ENCODE data around the gene RHBDF2.
"Not testable (repeated sequence)": the region's sequence is repeated elsewhere in the genome, so short reads cannot be mapped to it uniquely, and the experiment has no call there.

RHBDF2 gene

GRCh38 chr17:76538281-76538931 lies 37.2 kb upstream of the RHBDF2 start:
- no peak for DNase-seq (ENCODE audit: low read depth)

GRCh38 chr17:76537578-76538280 lies 36.5 kb upstream of the RHBDF2 start, which contains the start of gene CYGB:
Gene CYGB, minus strand, starts transcription at chr17:76537709. Its CDS starts 167 bp downstream, at chr17:76537542.
- DNase-seq (ENCODE audit: low read depth) = no peak

DNA sequence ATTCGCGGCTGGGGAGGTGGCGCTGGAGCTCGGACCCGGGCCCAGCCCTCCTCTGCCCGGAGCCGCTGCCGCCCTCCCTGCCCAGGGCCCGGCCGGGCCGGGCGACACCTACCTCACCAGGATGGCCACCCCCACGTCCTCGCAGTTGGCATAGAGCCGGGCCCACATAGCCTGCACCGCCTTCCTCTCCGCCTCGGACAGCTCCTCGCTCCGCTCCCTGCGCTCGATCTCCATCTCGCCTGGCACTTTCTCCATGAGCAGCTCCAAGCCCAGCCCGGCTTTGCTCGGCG lies 36.0 kb upstream of the RHBDF2 start:
- DNase-seq (ENCODE audit: low read depth) = no peak

GRCh38 chr17:76536511-76537287 lies 35.5 kb upstream of the RHBDF2 start:
- no peak for DNase-seq (ENCODE audit: low read depth)

GRCh38 chr17:76535788-76536510 lies 34.7 kb upstream of the RHBDF2 start:
- DNase-seq (ENCODE audit: low read depth) = no peak

GRCh38 chr17:76534831-76535732 lies 33.9 kb upstream of the RHBDF2 start:
- no peak for DNase-seq (ENCODE audit: low read depth)

DNA sequence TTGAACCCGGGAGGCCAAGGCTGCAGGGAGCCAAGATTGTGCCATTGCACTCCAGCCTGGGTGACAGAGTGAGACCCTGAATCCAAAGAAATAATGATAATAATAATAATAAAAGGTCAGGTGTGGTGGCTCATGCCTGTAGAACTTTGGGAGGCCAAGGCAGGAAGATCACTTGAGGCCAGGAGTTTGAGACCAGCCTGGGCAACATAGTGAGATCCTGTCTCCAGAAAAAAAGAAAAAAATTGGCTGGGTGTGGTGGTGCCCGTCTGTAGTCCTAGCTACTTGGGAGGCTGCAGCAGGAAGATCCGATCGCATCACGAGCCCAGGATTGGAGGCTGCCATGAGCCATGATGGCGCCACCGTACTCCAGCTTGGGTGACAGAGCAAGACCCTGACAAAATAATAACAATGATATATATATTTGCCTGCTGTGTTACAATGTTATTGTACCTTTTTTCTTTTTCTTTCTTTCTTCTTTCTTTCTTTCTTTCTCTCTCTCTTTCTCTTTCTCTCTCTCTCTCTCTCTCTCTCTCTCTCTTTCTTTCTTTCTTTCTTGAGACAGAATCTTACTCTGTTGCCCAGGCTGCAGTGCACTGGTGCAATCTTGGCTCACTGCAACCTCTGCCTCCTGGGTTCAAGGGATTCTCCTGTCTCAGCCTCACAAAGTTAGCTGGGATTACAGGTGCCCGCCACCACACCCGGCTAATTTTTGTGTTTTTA lies 32.6 kb upstream of the RHBDF2 start:
- DNase-seq (ENCODE audit: low read depth) = not testable (repeated sequence)

DNA sequence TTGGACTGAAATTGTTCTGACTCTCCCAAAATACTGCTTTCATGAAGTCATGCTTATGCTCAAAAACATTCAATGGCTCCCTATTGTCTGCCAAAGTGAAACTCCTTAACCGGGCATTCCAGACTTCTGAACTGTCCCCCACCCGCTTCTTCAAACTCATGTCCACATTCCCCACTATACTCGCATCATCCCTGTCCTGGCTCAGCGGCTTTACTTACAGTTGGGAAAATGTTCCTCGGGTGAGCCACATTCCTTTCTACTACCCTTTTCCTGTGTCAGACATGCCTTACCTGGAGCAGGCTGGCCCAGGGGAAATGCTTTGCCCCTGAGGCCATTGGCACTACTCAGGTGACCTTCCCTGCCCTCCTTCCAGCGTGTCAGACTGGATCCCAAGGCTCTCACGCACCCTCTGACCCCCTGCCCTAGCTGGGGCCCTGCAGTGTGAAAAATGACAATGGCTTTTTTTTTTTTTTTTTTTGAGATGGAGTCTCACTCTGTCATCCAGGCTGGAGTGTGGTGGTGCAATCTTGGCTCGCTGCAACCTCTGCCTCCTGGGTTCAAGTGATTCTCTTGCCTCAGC lies 30.9 kb upstream of the RHBDF2 start:
- no peak for DNase-seq (ENCODE audit: low read depth)

DNA sequence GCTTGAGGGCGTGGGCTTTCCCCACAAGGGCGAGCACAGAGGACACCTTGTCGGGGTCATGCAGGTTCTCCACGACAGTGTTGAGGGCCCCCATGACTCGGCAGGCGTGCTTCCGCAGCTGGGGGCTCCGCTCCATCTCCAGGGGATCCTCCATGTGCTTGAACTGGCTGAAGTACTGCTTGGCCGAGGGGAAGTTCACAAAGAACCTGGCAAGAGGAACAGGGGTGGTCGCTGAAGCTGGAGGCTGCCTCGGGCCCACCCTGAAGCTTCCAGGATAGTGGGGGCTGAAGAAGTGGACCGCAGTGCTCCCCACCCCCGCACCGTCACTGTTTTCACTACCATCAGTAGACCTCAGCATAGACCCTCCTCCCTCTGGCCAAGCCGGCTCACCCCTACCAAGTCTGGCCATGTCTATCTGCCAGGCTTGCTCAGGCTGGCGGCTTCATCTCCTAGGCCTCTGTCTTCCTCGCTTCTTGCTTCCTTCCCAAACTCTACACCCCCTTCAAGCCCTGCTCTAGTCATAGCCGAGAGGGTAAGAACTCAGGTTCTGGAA lies 30.3 kb upstream of the RHBDF2 start:
- no peak for DNase-seq (ENCODE audit: low read depth)

DNA sequence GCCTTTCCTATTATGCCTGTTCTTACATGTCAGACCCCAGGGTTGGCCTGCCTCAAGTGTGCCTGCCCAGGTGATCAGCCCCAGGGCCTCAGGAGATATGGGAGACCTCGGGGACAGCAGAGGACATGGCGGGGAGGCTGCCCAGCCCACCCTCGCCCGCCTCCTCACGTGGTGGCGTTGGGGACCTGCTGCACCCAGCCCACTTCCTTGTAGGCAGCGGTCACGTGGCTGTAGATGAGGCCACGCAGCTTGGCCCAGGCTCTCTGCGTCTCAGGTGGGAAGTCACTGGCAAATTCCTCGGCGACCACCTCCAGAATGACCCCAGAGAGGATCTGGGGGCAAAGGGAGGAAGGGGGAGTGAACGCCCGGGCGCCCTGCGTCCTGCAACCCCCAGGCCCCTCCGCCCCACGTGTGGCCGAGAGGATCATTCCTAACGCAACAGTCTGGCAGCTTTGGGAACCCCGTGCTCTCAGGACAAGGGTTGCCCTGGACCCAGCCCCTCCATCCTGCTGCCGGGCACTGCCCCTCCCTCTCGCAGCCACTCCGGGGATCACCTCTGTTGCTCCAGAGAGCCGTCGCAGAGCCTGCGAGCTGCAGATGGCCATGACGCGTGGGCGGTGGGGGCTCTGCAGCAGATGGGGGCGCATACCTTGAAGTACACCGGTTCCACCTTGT lies 29.7 kb upstream of the RHBDF2 start:
- no peak for DNase-seq (ENCODE audit: low read depth)

DNA sequence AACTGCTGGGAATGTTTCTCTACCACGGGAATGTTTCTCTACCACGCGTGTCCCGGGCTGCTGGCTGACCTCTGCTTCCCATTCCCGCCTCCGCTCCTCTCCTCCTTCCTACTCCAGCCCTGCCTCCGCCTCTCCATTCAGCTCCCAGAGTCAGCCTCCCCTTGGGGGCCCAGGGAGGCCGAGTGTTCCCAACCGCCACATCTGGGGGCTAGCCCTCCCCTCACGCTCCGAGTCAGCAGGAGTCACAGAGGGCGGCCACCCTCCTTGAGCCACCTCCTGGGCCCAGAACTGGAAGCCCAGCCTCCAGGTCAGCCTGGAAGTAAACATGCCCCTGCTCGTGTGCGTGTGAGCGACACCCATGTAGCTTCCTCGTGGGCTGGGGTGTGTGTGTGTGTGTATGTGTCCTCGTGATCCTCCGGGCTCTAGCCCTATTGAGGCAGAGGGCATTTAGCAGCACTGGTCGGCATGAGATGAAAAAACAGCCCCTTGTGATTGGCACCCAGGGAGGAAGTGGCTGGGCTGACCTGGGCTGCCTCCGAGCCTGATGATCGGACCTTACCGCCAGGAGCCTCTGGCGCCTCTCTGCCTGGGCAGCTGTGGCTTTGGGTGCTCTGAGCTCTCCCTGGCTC lies 29.0 kb upstream of the RHBDF2 start:
- no peak for DNase-seq (ENCODE audit: low read depth)

DNA sequence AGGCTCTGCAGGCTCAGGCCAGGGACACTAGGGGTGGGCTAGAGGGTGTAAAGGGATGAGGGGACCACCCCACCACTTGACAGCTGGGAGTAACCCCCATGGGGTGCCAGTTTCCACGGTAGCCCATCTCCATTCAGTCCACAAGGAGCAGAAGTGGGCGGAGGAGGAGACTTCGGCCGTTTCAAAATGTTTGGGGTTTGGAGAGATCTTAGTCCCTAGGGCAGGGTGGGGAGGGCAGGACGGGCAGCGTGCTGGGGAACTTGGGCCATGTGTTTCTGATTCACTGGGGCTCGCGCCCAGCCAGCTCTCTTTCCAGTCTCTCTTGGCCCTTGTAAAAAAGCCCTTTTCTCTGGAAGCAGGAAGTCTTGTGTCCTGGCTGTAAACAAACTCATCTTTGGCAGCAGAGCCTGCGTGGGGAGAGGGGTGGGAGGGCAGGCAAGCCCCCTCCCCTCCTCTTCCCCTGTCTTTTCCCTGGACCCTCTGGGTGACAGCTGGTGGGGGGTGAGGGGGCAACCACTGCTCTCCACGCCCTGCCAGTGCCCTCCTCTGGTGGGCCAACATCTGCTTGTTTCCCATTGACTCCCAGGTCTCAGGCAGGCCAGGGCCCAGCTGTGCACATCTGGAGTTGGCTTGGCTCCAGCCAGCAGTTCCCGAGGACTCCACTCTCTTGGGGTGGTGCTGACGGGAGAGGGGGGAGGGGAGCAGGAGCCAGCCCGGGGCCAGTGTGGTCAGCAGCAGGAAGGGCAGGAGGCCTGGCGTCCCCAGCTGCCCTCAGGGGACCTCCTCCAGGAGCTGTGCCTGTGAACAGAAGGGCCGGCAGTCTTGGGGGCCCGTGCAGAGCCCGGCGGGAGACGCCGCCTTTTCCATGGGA lies 28.2 kb upstream of the RHBDF2 start:
- no peak for DNase-seq (ENCODE audit: low read depth)

- DNase-seq (ENCODE audit: low read depth) = no peak
Observed at GRCh38 chr17:76528528-76529223, 27.5 kb upstream of the RHBDF2 start.

DNA sequence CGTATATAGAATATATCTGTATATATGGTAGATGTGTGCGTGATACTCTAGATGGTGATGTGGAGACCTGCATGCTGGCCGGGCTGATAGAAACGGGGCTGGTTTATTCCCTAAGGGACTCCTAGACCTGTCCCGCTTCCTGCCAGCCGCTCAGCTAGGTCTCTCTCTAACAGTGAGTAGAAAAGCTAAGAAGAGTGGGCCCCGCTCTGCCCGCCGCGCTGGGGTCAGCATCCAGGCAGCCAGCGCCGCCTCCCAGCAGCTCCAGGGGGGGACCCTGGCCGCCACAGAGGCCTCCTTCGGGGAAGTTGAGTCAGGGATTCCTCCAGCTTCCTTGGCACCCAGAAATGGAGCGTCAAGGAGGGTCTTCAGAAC lies 26.9 kb upstream of the RHBDF2 start:
- DNase-seq (ENCODE audit: low read depth) = no peak

DNA sequence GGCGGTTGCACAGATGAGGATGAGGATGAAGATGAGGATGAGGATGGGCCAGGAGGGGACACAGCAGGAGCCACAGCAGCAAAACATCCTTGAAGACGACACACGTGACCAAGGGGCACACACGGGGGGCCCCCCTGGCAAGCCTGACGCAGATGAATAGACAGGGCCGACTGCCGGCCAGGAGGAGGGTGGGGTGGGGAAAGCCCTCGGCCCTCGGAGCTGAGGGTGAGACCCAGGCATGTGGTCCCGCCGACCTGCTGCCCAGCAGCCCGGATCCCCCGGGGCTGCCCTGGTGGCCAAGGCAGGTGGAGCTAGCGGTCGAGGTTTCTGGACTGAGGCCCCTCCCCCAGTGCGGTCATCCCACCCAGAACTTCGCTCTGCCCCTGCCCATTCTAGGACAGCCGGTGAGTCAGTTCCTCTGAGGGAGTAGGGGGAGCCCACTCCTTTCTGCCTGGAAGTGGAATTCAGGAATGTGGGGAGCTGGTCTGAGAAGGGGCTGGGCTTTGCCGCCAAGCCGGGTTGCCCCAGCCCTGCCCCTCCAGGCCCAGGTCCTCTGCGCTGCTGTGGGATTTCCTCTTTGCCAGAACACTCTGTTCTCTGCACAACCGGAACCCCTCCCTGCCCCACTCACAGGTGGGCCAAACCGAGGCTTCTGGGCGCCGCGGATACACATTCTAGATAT lies 26.3 kb upstream of the RHBDF2 start:
- DNase-seq (ENCODE audit: low read depth) = no peak

DNA sequence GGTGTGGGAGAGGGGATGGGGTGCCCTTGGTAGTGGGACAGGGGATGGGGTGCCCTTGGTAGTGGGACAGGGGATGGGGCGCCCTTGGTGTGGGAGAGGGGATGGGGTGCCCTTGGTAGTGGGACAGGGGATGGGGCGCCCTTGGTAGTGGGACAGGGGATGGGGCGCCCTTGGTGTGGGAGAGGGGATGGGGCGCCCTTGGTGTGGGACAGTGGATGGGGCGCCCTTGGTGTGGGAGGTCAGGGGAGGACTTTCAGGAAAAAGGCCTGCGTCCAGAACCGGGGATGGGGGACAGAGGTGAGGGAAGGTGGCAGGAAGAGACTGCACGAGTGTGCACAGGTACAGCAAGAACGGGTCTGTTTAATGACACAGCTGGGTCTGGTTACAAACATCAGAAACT lies 25.8 kb upstream of the RHBDF2 start:
- not testable (repeated sequence) for DNase-seq (ENCODE audit: low read depth)

DNA sequence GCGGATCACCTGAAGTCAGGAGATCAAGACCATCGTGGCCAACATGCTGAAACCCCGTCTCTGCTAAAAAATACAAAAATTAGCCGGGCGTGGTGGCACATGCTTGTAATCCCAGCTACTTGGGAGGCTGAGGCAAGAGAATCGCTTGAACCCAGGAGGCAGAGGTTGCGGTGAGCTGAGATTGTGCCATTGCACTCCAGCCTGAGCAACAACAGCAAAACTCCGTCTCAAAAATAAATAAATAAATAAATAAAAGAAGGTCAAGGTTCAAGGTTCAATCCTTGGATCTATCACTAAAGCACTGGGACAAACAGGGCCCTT lies 24.2 kb upstream of the RHBDF2 start:
- DNase-seq (ENCODE audit: low read depth) = not testable (repeated sequence)

All from non-pigmented ciliary epithelial cell (primary cell).